WTC11 (cell line): Measurements from ENCODE around the gene GALNT2.

ENCODE experiments used
- CREB1 ChIP-seq: sonication (generic); formaldehyde crosslinking; IDR thresholded peaks from 2 replicates; pipeline ENCODE4 v1.8.0; 2023; ENCODE audit warnings: mild to moderate bottlenecking, missing genetic modification reagents
- ESRRA ChIP-seq: sonication (generic); formaldehyde crosslinking; IDR thresholded peaks from 2 replicates; pipeline ENCODE4 v1.8.1; 2022; ENCODE audit warnings: mild to moderate bottlenecking, missing genetic modification reagents, borderline replicate concordance
- NFYB ChIP-seq: sonication (generic); formaldehyde crosslinking; conservative IDR thresholded peaks from 2 replicates; pipeline ENCODE4 v1.8.0; 2022; ENCODE audit warnings: low read depth, missing genetic modification reagents
- TEAD1 ChIP-seq: sonication (generic); formaldehyde crosslinking; IDR thresholded peaks from 2 replicates; pipeline ENCODE4 v1.8.0; 2022; ENCODE audit warnings: mild to moderate bottlenecking, missing genetic modification reagents
- ZNF263 ChIP-seq: sonication (generic); formaldehyde crosslinking; IDR thresholded peaks from 2 replicates; pipeline ENCODE4 v1.8.1; 2022; ENCODE audit warnings: low read depth, mild to moderate bottlenecking, moderate library complexity, missing genetic modification reagents
- ZNF423 ChIP-seq: fragments of 250-450 bp; sonication (Bioruptor Pico); IDR thresholded peaks from 2 replicates; pipeline ENCODE4 v2.1.2; 2022; ENCODE audit warnings: mild to moderate bottlenecking, moderate library complexity
- TF ChIP-seq, protein P1 (sequence below): fragments of 200-600 bp; IDR thresholded peaks from 2 replicates; pipeline ENCODE4 v1.8.0; 2022; ENCODE audit warnings: antibody characterized with exemption
- TF ChIP-seq, protein P2 (sequence below): sonication (generic); formaldehyde crosslinking; IDR thresholded peaks from 2 replicates; pipeline ENCODE4 v1.8.1; 2023; ENCODE audit warnings: mild to moderate bottlenecking, missing genetic modification reagents, borderline replicate concordance
- TF ChIP-seq, protein P3 (sequence below): sonication (generic); formaldehyde crosslinking; IDR thresholded peaks from 2 replicates; pipeline ENCODE4 v1.8.0; 2022; ENCODE audit warnings: mild to moderate bottlenecking, missing genetic modification reagents
- TF ChIP-seq, protein P4 (sequence below): sonication (generic); formaldehyde crosslinking; IDR thresholded peaks from 2 replicates; pipeline ENCODE4 v1.8.0; 2022; ENCODE audit warnings: mild to moderate bottlenecking, missing genetic modification reagents
- TF ChIP-seq, protein P5 (sequence below): sonication (generic); formaldehyde crosslinking; IDR thresholded peaks from 2 replicates; pipeline ENCODE4 v1.8.1; 2023; ENCODE audit warnings: mild to moderate bottlenecking, missing genetic modification reagents, moderate library complexity
- TF ChIP-seq, protein P6 (sequence below): sonication (generic); formaldehyde crosslinking; IDR thresholded peaks from 2 replicates; pipeline ENCODE4 v1.8.1; 2023; ENCODE audit warnings: mild to moderate bottlenecking, missing genetic modification reagents, moderate library complexity
- TF ChIP-seq, protein P7 (sequence below): sonication (generic); formaldehyde crosslinking; IDR thresholded peaks from 2 replicates; pipeline ENCODE4 v1.8.1; 2022; ENCODE audit warnings: low read depth, missing genetic modification reagents, borderline replicate concordance

DNA sequence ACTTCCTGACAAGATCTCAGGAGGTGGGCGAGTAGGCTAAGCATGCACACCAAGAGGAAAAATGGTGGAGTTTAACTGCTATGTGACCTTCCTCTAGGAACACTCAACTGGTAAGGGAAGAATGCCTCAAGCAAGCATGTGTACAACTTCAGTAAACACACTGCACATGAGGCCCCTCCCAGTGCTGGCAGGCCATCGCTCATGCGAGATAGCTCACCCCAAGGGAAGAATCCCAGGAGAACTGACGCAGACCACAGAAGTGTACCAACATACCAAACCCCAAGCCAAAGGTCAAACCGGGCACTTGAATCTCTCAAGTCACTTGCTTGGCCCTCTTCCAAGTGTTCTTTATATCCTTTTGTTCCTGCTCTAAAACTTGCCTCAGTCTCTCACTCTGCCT, 40.5 kb upstream of the GALNT2 start:
- TF ChIP-seq, protein P1, sequence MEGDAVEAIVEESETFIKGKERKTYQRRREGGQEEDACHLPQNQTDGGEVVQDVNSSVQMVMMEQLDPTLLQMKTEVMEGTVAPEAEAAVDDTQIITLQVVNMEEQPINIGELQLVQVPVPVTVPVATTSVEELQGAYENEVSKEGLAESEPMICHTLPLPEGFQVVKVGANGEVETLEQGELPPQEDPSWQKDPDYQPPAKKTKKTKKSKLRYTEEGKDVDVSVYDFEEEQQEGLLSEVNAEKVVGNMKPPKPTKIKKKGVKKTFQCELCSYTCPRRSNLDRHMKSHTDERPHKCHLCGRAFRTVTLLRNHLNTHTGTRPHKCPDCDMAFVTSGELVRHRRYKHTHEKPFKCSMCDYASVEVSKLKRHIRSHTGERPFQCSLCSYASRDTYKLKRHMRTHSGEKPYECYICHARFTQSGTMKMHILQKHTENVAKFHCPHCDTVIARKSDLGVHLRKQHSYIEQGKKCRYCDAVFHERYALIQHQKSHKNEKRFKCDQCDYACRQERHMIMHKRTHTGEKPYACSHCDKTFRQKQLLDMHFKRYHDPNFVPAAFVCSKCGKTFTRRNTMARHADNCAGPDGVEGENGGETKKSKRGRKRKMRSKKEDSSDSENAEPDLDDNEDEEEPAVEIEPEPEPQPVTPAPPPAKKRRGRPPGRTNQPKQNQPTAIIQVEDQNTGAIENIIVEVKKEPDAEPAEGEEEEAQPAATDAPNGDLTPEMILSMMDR, result no peak
- TF ChIP-seq, protein P2, sequence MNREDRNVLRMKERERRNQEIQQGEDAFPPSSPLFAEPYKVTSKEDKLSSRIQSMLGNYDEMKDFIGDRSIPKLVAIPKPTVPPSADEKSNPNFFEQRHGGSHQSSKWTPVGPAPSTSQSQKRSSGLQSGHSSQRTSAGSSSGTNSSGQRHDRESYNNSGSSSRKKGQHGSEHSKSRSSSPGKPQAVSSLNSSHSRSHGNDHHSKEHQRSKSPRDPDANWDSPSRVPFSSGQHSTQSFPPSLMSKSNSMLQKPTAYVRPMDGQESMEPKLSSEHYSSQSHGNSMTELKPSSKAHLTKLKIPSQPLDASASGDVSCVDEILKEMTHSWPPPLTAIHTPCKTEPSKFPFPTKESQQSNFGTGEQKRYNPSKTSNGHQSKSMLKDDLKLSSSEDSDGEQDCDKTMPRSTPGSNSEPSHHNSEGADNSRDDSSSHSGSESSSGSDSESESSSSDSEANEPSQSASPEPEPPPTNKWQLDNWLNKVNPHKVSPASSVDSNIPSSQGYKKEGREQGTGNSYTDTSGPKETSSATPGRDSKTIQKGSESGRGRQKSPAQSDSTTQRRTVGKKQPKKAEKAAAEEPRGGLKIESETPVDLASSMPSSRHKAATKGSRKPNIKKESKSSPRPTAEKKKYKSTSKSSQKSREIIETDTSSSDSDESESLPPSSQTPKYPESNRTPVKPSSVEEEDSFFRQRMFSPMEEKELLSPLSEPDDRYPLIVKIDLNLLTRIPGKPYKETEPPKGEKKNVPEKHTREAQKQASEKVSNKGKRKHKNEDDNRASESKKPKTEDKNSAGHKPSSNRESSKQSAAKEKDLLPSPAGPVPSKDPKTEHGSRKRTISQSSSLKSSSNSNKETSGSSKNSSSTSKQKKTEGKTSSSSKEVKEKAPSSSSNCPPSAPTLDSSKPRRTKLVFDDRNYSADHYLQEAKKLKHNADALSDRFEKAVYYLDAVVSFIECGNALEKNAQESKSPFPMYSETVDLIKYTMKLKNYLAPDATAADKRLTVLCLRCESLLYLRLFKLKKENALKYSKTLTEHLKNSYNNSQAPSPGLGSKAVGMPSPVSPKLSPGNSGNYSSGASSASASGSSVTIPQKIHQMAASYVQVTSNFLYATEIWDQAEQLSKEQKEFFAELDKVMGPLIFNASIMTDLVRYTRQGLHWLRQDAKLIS (CRISPR knock-in tag), result no peak
- TF ChIP-seq, protein P3, sequence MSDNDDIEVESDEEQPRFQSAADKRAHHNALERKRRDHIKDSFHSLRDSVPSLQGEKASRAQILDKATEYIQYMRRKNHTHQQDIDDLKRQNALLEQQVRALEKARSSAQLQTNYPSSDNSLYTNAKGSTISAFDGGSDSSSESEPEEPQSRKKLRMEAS, result no peak
- TF ChIP-seq ESRRA (CRISPR knock-in tag) (no peak), ZNF263 (CRISPR knock-in tag) (no peak), ZNF423 (CRISPR knock-in tag) (no peak), TEAD1 (no peak), NFYB (no peak), CREB1 (CRISPR knock-in tag) (no peak)
- TF ChIP-seq, protein P4, sequence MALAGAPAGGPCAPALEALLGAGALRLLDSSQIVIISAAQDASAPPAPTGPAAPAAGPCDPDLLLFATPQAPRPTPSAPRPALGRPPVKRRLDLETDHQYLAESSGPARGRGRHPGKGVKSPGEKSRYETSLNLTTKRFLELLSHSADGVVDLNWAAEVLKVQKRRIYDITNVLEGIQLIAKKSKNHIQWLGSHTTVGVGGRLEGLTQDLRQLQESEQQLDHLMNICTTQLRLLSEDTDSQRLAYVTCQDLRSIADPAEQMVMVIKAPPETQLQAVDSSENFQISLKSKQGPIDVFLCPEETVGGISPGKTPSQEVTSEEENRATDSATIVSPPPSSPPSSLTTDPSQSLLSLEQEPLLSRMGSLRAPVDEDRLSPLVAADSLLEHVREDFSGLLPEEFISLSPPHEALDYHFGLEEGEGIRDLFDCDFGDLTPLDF (CRISPR knock-in tag), result no peak
- TF ChIP-seq, protein P5, sequence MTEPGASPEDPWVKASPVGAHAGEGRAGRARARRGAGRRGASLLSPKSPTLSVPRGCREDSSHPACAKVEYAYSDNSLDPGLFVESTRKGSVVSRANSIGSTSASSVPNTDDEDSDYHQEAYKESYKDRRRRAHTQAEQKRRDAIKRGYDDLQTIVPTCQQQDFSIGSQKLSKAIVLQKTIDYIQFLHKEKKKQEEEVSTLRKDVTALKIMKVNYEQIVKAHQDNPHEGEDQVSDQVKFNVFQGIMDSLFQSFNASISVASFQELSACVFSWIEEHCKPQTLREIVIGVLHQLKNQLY (CRISPR knock-in tag), result no peak
- TF ChIP-seq, protein P6, sequence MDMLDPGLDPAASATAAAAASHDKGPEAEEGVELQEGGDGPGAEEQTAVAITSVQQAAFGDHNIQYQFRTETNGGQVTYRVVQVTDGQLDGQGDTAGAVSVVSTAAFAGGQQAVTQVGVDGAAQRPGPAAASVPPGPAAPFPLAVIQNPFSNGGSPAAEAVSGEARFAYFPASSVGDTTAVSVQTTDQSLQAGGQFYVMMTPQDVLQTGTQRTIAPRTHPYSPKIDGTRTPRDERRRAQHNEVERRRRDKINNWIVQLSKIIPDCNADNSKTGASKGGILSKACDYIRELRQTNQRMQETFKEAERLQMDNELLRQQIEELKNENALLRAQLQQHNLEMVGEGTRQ (CRISPR knock-in tag), result no peak
- TF ChIP-seq, protein P7, sequence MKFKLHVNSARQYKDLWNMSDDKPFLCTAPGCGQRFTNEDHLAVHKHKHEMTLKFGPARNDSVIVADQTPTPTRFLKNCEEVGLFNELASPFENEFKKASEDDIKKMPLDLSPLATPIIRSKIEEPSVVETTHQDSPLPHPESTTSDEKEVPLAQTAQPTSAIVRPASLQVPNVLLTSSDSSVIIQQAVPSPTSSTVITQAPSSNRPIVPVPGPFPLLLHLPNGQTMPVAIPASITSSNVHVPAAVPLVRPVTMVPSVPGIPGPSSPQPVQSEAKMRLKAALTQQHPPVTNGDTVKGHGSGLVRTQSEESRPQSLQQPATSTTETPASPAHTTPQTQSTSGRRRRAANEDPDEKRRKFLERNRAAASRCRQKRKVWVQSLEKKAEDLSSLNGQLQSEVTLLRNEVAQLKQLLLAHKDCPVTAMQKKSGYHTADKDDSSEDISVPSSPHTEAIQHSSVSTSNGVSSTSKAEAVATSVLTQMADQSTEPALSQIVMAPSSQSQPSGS, result no peak
